ENCODE results near the gene FAM162A.

GRCh38 chr3:122409446-122409845 is 25.5 kb downstream of the FAM162A start:
- TF ChIP-seq CTCF (IDR thresholded peaks at IDR 0.05): no peak
- TF ChIP-seq POLR2A (IDR thresholded peaks at IDR 0.05): no peak

All from esophagus squamous epithelium (tissue), 4 donors.